Esophagus muscularis mucosa (tissue), 3 donors: ENCODE results near the gene CNOT3.

Experiments used
- EP300 ChIP-seq: sonication (generic); formaldehyde crosslinking; IDR thresholded peaks from one replicate; pipeline ENCODE4 v1.6.1; 2017; ENCODE audit warnings: antibody characterized with exemption
- TF ChIP-seq, protein P1 (sequence below), 3 experiments: fragments of 200-600 bp in 2 of 3; fragments of 450-650 bp in 1 of 3; sonication (generic) in 2 of 3; IDR thresholded peaks; one replicate each; pipeline ENCODE4 v1.5.1; 2017 to 2019; ENCODE audit warnings: antibody characterized with exemption in 3 of 3, mild to moderate bottlenecking in 2 of 3, moderate library complexity in 1 of 3

DNA sequence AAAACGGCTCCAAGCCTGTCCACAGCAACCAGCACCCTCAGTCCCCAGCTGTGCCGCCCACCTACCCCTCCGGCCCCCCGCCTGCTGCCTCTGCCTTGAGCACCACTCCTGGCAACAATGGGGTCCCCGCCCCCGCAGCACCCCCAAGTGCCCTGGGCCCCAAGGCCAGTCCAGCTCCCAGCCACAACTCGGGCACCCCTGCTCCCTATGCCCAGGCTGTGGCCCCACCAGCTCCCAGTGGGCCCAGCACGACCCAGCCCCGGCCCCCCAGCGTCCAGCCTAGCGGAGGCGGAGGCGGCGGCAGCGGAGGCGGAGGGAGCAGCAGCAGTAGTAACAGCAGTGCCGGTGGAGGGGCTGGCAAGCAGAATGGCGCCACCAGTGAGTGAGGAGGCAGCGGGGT is 10.6 kb downstream of the CNOT3 start:
- TF ChIP-seq, protein P1, sequence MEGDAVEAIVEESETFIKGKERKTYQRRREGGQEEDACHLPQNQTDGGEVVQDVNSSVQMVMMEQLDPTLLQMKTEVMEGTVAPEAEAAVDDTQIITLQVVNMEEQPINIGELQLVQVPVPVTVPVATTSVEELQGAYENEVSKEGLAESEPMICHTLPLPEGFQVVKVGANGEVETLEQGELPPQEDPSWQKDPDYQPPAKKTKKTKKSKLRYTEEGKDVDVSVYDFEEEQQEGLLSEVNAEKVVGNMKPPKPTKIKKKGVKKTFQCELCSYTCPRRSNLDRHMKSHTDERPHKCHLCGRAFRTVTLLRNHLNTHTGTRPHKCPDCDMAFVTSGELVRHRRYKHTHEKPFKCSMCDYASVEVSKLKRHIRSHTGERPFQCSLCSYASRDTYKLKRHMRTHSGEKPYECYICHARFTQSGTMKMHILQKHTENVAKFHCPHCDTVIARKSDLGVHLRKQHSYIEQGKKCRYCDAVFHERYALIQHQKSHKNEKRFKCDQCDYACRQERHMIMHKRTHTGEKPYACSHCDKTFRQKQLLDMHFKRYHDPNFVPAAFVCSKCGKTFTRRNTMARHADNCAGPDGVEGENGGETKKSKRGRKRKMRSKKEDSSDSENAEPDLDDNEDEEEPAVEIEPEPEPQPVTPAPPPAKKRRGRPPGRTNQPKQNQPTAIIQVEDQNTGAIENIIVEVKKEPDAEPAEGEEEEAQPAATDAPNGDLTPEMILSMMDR (IDR thresholded peaks at IDR 0.05): no peak
- TF ChIP-seq EP300: no peak
